Pons (tissue), 1 donor: ENCODE data around the gene SUB1.
A peak's percentile ranks its signal among the peaks of the same experiment; 100 is the strongest.
"Not testable (repeated sequence)": the region's sequence is repeated elsewhere in the genome, so short reads cannot be mapped to it uniquely, and the experiment has no call there.

Experiments
- DNase-seq: peaks from one replicate; pipeline ENCODE4 v3.0.0-alpha.2; 2016; ENCODE audit warnings: low spot score

Gene SUB1

DNA sequence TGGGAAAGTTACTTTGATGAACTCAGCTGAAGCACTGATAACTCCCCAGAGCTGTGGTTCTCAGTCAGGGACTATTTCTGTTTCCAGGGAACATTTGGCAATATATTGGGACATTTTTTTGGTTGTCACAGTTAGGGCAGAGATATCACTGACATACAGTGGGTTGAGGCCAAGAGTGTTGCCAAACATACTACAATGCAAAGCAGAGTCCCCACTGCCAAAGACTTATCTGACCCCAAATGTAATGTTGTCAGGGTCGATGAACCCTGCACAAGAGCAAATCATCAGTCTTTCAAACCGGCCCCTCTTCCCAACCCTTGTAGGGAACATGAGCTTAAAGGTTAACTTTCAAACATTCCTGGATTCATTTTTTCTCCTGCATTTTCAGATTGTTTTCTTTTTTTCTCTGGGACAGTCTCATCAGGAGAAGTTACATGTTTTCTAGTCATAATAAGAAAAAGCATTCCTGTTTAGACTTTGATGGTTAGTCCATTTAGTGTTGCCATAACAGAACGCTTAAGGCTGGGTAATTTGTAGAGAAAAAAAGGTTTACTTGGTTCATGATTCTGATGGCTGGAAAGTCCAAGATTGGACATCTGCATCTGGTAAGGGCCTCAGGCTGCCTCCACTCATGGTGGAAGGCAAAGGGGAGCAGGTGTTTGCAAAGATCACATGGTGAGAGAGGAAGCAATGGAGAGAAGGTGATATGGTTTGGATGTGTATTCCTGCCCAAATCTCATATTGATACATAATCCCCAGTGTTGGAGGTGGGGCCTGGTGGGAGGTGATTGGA, 18.8 kb upstream of the SUB1 start:
- DNase-seq, result no peak

DNA sequence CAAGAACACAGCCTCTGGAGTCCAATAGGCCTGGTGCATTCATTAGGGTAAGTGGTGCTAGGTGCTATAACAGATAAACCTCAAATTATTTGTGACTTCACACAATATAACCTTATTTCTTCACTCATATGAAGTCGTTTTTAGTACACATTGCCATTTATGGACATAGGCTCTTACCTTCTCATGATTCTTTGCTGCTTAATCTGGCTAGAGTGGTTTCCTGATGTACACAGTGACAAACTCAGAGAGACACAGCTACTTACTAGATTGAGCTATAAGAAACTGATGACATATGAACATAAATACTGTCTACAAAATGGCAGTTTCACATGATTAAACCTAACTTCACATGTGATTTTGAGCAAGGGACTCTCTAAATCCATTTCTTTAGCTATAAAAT, 14.2 kb upstream of the SUB1 start:
- DNase-seq, result no peak

DNA sequence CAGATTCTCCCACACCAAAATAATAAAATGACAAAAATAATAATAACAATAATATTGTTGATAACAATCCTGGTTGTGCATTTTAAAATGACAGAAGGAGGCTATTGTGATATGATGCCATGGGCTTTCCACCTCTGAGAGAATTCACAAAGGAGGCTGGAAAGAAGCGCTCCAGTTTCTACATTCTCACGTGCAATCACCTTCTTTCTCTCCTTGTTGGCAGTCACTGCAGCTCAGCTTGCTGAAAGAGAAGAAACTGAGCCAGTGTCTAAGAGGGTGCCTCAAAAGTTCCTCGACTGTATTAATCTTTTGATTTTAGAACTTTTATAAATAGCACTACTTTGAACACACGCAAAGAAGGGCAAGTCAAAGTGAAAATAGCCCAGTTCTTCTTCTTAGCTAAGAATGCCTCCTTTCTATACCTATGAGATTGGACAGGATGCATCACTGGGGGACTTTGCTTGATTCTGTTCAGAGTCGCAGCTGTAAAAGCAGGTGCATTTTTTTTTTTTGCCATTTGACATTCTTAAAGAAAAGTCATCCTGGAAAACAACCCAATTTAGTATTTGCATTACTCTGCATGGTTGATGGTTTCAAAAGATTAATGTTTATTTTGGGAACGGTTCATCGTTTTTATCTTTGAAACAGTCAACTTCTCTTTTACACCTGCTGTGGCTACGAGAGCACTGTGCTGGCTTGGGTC, 12.4 kb upstream of the SUB1 start:
- DNase-seq, result no peak

DNA sequence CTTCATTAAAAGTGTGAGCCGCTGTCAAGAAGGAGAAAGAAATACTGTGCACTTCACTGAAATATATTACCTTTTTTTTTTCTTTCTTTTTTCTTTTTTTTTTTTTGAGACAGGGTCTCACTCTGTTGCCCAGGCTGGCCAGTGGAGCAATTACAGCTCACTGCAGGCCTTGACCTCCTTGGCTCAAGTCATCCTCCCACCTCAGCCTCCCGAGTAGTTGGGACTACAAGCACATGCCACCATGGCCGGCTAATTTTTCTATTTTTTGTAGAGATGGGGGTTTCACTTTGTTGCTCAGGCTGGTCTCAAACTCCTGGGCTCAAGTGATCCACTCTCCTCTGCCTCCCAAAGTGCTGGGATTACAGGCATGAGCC, 11.9 kb upstream of the SUB1 start:
- not testable (repeated sequence) for DNase-seq

DNA sequence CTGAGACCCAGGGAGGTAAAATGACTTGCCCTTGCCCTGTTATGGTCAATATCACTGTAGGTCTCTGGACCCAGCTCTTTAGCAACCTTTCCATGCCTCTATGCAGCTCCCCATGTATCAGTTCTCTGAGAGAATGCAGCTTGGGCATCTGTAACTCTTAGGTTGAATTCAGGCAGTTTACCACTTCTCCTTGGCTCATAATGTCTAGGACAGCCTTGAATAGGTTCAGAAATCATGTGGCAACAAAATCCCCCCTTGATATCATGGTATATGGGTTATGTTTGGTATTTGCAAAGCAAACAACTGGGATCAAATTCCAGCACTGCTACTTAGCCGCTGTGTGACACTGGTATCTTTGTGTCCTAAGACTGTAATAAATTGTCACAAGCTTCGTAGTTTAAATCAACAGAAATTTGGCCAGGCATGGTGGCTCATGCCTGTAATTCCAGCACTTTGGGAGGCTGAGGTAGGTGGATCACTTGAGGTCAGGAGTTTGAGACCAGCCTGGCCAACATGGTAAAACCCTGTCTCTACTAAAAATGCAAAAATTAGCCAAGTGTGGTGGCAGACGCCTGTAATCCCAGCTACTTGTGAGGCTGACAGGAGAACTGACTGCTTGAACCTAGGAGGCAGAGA, 10.7 kb upstream of the SUB1 start:
- no peak for DNase-seq

DNA sequence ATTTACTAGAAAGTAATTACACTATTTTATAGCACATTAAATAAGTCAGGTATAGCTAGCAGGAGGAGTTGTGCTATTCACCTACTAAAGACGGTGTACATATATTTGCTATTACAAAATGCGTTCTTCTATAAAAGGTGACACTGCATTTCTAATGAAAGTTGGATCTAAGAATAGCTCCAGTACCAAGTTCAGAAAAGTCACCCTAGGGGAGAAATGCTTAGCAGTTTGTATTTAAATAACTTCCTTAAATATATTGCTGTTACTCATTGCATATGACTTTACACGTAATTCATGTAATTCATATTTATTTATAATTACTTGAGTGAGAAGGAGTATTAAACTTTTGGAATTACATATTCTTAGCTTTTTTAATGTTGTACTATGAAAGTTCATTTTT, 7.0 kb upstream of the SUB1 start:
- no peak for DNase-seq

DNA sequence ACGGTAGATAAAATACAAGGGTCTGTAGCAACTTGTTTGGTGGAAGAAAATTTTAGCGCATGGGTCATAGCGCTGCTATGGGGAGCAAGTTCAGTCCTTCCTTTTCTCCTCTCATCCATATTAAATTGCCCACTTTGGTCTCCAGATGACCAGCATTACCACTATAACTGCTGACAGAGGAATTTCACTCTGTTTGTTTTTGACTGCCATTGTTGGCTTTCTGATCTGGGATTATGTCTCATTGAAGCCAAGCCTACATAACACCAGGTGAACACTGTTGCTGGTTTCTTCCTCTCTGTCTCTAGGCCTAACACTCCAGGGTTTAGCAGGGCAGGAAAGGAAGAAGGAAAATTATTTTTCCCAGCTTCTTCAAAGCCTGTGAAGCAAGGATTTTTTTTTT, 6.6 kb upstream of the SUB1 start:
- DNase-seq, result no peak

DNA sequence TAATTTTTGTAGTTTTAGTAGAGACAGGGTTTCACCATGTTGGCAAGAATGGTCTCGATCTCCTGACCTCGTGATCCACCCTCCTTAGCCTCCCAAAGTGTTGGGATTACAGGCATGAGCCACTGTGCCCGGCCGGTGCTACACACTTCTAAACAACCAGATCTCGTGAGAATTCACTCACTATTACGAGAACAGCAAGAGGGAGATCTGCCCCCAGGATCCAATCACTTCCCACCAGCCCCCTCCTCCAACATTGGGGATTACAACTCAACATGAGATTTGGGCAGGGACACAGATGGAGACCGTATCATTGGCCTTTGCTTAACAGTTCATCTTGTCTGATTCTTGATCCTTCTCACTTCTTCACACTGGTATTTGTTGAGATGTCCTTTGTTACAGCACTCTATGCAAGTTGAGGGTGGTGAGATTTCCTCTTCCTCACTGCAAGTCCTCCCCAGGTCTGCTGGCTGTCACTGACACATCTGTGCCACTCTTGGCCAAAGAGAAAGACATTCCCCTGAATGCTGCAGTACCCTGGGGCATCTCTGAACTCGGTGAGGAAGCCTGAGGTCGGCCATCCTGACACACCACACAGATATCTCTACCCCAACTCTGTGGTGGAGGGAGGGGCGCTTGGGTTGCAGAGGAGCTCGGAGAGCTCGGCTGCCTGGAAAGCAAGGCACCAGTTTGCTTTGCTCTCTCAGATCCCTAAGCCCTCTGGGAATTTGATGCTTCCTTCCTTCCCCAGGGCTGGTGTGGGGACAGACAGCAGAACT, 4.2 kb upstream of the SUB1 start:
- no peak for DNase-seq

DNA sequence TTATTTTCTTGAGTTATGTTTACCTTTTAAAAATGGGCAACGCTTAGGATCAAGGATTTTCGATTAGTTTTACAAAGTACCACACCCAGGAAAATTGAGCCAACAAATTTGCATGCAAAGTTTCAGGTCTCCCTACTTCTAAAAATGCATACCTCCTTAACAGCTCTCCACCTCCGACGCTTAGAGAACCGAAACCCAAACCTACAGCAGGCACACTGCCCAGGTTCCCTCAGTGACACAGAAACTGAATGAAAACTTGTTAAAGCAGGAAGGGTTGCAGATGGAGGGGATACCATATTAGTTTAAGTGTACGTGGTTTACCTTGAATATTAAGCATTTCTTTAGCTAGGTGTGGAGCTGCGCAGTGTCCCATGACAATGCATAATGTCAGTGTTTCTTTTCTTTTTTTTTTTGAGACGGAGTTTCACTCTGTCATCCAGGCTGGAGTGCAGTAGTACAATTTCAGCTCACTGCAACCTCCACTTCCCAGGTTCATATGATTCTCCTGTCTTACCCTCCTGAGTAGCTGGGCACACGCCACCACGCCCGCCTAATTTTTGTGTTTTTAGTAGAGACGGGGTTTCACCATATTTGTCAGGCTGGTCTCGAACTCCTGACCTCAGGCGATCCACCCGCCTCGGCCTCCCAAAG, 1.6 kb upstream of the SUB1 start:
- no peak for DNase-seq

DNA sequence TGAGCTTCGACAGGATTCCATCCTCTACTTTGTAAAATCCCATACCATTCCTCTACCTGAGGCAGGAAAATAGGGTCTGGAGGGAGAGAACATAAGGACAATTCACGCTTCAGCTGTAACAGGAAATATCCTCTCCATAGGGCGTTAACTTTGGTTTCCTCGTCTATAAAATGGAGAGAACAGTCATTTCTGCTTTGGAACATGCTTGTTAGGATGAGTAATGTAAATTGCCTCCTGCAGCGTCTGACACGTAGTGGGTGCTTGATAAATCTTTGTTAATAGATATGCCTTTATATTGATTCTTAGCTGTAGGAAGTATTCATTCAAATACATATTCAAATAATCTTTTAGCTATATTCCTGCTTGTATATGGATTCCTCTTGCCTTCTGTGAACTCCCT, 711 bp upstream of the SUB1 start:
- DNase-seq, result no peak

DNA sequence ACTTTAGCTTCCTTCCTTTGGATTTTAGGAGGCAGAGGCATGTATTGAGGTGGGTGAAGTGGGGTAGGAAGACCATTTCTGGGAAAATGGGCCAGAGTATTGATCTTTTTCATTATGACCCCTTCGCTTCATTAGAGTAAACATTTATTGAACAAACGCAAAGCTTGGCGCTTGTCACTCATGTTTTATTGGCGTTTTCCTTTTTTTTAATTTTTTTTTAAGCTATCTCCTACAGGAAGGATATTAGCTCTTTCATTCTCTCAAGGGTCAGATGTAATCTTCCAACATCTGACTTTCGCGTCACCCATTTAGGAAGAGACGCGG, 273 bp upstream of the SUB1 start:
- no peak for DNase-seq

DNA sequence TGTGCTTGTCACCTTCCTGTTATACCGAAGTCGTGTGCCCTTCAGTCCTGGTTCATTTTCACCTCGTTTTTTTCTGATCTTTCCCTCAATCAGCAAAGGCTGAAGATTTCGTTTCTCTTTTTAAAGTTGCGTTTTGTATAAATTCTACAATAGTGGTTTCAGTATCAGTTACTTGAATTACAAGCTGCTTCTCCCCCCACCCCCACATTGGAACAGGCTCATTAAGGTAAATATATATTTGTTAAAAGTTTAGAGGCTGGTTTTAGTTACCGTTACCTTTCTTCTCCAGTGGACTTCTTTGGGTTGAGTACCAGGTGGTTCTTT, 881 bp downstream of the SUB1 start:
- DNase-seq, result peak; percentile 32

DNA sequence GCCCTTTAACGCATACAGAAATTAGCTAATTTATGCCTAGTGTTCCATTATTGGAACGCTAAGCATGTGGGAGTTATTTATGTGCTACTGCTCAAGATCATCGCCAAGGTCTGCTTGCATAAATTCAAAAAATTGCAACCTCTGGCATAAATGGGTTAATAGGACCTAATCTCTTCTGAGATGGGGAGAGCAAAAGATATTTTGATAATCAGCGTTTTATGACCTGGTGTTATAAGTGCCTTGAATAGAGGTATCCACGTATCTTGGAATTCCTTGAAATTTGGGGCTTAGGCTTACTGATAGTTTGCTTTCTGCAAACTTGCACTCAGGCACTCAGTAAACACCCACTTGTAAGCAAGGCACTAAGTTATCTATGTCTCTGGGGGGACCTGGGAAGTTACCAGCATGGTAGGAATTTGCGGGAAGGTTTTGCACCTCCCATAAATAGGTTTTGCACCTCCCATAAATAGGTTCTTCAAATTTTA, 1.8 kb downstream of the SUB1 start:
- DNase-seq, result no peak

DNA sequence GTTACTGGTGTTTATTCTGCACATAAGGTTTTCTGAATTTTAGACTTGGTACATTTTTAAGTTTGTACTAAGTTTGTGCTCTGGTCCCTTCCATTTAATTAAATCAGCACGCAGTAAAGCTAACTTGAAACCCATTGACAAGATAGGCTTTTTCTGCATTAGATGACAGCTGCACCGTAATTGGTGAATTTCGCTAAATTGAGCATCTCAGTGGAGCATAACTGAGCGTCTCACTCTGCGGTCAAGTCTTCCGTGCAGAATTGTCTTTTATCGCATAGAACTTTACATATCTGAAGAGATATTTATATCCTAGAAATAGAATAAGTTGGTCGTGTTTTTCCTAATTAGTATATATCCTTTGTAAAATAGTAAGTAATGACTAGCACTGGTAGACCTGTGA, 4.1 kb downstream of the SUB1 start:
- no peak for DNase-seq

DNA sequence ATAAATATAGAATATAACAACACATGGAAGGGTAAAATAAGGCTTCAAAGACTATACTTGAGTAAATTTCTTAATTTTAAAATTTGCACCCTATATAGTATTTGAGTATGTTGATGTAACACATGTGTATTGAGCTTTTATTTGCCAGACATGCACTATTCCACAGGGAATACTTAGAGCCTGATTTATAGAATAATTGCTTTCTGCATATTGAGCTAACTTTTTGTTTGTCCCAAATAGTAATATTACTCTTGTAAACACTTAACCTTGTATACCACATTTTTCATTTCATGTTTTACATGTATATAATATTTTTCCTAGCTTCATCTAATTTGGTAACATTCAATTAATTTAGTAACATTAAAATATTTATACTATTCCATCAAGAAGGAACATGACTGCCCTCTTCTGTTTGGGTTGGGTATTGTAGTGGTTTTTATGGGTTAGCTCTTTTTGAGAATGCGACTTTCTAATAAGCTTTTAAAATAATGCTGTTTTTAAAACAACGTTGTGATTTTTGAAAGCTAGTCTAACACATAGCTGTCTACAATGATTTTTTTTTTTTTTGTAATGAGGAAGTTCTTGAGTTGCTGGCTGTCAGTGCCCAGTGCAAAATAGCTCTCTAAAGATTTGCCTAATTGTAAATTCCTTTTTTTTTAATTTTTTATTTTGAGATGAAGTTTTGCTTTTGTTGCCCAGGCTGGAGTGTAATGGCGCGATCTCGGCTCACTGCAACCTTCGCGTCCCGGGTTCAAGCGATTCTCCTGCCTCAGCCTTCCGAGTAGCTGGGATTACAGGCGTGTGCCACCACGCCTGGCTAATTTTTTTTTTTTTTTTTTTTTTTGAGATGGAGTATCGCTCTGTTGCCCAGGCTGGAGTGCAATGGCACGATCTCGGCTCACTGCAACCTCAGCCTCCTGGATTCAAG, 4.8 kb downstream of the SUB1 start:
- peak; percentile 69 for DNase-seq

DNA sequence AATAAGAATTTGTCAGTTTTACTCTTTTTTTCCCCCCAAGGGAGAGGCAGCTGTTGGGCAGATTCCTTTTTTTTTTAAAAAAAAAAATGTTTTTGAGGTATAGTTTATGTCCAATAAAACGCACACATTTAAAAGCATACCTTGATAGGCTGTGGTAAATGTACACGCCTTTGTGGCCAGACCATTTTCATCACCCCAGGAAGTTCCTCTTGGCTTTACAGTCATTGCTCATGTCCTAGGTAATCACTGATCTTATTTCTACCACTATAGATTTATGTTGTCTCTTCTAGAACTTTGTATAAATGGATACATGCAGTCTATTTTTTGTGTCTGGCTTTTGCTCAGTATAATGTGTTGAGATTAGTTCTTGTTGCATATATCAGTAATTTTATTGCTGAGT, 9.8 kb downstream of the SUB1 start:
- DNase-seq, result no peak

DNA sequence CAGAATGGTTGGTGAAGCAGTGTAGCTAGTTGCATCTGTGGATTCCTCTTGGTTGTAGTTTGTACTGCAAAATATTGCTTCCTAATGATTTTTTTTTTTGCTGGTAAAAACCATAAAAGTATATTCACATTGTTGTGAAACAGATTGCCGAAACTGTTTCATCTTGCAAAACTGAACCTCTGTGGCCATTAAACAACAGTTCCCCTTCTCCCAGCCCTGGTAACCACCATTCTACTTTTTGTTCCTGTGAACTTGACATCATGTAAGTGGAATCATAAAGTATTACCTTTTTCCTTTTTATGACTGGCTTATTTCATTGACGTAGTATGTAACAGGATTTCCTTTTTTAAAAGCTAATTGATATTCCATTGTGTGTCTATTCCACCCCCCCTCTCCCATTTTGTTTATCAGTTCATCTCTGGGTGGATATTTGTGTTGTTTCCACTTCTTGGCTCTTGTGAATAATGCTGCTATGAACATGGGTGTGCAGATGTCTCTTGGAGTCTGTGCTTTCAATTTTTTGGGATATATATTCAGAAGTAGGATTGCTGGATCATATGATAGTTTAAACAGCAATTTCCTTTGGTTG, 11.8 kb downstream of the SUB1 start:
- DNase-seq, result no peak

DNA sequence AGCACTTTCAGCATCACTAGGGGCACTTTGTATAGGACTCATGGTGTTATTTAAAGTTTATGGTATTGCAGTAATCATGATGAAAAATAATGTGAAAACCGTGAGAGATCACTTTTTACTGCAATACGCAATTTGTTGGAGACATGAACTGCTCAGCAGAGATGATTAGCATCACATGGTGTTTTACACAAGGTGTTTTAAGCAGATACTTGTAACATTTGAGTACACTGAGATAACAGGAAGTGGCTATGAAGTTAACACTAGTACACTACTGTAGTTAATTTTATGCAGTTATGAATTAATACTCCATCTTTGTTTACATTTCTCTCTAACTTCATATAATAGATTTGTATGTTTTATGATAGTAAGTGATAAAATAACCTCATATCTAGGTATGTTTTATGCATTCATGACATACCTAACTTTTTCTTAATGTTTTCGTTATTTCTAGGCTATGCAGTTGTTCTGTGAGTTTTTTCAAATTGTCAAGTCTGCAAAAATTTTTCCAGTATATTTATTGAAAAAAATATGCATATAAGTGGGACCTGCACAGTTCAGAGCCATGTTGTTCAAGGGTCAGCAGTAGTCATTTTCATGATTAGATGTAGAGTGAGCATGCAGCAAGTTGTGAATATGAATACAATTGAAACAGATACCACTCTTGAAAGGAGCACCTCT, 13.0 kb downstream of the SUB1 start:
- DNase-seq, result no peak

DNA sequence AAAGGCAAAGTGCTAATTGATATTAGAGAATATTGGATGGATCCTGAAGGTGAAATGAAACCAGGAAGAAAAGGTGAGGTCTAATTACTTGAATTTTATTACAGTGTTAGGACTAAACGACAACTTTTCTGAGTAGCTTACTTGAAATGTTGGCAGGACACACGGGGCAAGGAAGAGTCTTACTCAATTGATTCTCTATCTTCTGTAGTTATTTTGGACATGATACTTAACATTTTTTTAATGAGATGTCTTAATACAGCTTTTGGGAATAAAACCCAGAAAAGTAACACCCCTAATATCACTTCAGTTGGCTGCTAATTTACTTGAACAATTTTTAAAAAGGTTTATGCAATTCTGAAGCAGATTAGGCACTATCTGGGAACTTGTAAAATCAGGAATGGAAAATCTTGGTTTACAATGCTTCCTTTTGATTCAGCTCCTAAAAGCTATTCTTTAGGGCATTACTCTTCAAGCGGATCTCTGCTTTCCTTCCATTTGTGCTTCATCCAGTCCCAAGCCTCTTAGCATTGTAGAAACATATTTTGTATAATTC, 13.7 kb downstream of the SUB1 start:
- DNase-seq, result no peak
